HG02588 (cell line): ENCODE results near the gene CD55.

Experiments used
- ATAC-seq: cut with Tn5 transposase; IDR thresholded peaks from one replicate; pipeline ENCODE4 v1.9.1; 2021; ENCODE audit warnings: mild to moderate bottlenecking, moderate library complexity; ENCODE audit not compliant: unreplicated experiment

Gene CD55

DNA sequence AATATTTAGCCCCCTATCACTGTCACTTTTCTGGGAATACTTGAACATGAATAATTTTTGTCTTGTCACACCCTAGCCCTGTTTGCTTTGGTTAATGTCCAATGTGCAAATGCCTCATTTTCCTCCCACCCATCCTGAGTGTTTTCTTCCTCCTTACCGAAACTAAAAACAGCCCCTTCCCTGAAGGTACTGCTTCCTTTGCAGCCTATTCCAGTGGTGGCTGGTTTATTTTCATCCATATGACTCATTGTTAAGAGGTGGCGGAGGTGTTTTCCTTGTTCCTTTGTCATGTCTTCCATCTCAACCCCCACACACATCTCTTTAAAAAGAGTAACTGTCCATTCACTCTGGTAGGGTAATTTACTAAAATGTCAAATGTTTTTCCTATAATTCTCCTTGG lies 40.4 kb downstream of the CD55 start:
- ATAC-seq = no peak

DNA sequence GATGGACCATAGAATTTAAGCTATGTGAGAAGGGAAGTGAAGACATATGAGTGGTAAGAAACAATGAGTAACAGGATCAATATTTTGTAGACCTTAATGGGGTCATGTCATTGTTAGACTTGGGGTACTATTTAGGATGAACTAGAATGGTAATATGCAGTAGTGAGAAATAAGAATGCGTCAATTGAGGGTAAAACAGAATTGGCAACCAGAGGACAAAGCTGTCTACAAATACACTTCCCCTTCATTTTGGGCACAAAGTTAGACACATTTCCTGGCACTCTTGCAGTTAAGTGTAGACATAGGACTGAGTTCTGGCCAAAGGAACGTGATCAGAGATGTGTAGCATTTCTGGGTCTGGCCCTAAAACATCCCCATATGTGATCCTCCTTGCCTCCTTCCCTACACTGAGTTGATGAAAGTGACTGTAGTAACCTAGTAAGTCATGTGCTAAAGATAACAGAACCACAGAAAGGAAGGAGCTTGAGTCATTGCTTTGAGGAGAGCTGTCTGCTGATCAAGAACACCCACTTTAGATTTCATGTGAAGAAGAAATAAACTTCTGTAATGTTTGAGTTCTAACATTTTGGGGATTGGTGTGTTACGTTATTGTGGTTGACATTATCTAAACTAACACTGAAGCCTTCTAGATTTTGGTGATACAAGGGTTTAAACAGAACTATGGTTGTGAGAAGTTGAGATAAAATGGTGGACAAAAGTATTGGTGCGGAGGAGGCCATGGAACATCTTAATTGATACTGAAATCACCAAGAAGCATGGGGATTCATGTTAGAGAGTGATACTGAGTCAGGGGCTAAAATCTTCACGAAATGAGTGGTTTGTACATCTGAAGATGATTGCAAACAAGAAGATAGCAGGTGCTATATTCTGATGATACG lies 41.7 kb downstream of the CD55 start:
- no peak for ATAC-seq

DNA sequence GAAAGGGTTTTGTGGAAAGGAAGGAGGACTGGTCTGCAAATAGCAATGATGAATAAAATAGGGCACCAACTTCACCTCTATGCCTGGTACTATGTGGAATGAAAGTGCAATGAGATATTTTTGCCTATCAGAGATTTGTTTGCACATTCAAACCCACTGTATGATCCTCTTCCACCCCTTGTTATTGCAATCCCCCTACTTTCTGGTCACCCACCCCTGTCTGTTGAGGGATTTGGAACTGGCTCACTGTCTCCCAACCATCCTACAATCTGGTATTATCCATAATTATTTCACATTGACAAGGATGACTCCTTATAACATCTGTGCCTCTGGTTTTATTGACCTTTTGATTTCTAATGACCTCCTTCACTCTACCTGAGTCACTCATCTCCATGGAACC lies 42.4 kb downstream of the CD55 start:
- ATAC-seq = no peak

DNA sequence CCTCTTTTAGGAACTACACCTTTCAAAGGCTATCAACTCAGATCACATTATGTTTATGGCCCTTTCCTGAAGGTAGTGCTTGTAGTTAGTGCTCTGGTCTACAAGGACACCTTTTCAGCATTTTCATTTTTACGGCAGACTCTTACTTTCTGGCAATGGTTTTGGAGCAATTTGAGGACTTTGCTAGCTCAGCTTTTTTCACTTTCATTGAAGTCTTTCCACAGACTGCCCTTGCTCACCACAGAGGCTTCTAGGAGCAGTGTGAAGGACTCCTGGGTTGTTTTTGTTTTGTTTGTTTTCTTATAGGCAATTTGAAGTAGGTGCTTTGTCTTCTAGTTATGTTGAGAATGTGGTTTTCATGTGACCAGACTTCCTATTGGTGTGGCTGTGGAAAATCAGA lies 43.1 kb downstream of the CD55 start:
- ATAC-seq = no peak

DNA sequence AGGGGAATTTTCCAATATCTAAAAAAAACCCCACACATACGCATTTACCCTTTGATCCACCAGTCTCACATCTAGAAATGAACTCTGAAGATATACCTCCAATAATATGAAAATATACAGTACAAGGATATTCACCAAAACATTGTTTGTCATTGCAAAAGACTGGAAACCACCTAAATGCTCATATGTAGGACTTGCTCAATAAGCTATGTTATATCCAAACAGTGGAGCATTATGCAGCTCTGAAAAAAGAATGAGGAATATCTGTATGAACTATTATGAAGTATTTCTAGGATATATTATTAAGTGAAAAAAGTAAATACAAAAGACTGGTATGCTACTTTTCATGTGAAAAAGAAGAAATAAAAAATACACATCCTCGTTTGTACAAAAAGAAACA lies 43.6 kb downstream of the CD55 start:
- no peak for ATAC-seq

DNA sequence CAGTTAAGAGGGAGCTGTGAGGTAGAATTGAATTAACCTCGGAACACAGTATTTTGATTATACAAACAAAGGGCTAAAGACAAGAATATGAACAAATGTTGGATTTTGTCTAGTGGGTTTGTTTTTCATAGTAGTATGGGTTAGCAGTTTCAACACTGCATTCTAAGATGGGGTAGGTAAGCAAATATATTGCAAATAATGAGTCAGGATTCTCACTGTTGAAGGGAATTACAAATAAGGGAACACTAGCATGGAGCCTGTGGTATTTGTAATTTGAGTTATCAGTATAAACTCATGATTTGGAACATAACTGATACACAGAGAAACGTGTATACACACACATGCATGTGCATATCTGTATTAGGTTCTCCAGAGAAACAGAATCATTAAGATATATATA lies 44.5 kb downstream of the CD55 start:
- ATAC-seq = no peak

DNA sequence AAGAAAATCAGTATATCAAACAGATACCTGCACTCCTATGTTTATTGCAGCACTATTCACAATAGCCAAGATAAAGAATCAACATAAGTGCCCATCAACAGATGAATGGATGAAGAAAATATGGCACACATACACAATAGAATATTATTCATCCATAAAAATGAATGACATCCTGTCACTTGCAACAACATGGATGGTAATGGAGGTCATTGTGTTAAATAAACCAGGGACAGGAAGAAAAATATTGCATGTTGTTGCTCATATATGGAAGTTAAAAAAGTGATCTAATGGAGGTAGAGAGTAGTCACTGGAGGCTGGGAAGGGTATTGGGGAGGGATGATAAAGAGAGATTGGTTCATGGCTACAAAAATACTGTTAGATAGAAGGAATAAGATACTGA lies 67.2 kb downstream of the CD55 start:
- no peak for ATAC-seq

DNA sequence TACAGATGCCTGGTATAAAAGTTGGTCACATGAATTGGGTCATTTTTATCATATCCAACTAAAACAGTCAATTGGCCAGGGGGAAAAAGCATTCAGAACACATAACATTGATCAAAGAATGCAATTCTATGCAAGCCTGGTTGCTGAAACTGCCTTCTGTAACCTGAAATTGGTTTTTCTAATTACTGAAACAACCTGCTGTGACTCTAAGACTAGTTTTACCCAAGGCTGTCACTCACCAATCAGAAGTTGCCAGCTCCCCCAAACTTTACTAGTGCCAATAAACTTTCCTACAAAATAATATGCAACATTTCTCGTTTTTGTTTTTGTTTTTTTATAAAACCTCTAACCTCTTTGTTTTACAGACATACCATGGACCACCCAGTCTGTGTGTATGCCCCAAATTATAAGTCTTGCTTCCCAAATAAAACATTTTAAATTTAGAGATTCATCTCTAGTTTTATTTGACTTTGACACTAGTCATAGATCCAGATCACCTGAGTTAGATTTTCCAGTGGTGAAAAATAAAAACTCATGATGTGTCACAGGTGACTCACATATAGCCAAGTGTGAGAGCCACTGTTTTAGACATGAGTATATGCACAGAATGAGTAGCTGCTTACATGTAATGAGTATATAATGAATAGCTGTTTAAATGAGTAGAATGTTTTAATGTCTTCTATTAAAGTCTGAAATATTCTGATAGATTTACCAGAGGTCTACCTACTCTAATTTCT lies 68.4 kb downstream of the CD55 start:
- no peak for ATAC-seq

DNA sequence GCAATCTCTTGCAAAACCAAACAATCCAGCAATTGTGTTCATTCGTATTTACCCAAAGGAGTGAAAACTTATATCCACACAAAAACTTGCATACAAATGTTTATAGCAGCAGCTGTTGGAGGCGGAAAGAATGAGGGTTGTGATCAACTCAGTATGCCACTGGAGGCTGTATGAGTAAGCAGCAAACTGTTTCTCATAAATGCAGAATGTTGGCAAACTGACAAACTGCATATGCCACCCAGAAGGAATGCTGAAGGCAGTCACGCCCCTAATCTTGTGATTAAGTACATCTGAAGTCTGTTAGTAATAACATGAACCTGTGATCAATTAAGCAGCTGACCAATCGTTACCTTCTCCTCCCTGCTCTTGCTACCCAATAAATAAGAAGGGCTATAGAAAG lies 72.1 kb downstream of the CD55 start:
- ATAC-seq = no peak

DNA sequence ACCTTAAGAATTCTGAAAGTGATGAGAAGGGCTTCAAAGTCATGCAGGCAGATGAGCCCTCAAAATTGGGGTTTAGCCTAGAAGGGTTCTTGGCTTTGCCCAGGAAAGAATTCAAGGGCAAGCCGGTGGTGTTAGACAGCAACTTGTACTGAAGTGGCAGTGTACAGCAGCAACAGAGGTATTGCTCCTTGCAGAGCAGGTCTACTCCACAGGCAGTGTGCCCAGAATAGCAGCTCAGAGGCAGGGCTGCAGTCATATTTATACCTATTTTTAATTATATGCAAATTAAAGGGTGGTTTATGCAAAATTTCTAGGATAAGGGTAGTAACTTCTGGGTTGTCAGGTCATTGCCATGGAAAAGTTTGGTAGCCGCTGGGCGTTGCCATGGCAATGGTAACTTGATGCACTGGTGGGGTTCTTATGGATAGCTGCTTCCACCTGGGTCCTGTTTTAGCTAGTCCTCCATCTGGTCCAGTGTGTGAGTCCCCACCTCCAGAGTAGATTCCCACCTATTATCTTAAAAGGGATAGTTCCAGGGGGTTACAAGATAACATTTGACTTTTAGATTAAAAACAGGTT lies 74.8 kb downstream of the CD55 start:
- no peak for ATAC-seq

DNA sequence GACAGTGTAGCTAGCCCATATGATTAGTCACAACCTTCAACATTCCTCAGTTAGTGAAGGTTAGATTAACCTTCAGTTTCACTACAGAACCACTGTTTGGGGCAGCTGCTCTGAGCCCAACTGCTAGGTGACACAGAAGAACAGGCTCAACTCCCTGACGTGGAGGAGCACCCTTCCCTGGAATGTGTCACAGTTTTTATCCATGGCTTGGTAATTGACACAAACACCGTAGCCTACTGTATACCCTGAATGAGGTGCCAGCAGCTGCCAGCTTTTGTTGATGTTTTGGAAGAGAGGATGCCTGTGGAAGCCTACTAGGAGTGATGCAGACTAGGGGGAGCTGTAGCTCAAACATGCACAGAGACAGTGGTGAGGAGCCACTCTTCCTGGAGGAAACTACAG lies 76.0 kb downstream of the CD55 start:
- no peak for ATAC-seq

DNA sequence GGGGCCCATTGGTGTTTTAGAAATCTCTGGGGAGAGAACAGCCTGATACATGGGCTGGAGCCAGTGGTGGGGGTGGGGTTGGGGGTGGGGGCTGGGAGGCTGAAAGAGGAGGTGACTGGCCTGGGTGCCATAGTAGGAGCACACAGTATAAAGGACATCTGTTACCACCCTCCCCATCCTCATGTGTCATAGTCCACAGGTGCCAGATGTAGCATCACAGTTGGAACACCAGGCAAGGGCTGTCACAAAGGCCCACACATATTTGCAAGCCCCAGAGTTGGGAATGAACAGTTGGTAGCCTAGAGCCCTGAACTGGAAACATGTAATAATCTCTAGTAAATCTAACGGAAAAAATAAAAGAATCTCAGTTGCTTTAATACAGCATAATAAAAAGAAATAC lies 77.5 kb downstream of the CD55 start:
- no peak for ATAC-seq

DNA sequence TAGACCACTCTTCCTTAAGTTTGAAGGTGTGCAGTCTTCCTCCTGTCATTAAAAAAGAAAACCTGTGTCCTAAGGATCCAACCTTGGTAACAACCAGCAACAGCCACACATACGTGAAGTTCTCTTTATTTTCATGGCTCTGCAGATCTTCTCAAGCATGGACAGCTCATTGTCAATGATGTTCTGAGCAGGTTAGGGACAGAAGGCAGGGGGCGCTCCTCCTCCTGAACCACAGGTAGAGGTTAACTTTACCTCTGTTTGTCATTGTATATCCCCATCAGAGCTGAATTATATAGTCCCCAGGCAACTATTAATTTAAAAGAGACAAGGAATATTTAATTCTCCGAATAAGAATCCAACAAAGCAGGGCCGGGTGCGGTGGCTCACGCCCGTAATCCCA lies 80.1 kb downstream of the CD55 start:
- ATAC-seq = no peak

DNA sequence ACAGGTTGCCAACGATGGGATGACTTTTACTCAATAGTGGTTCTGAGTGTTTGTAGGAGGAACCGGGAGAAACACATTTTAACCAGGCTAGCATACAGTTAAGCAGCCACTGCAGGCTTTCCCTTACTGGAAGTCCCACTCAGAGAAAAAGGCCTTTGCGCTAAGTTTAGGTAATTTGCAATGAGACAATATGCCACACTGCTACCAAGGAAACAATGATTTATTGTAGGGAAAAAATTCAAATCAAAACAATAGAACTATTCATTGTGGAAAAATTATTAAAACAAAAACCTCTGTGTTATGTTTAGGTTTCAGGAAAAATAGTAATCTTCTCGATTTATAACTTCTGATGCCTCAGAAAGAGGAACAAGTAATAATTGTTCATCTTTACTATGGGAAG lies 81.3 kb downstream of the CD55 start:
- no peak for ATAC-seq

DNA sequence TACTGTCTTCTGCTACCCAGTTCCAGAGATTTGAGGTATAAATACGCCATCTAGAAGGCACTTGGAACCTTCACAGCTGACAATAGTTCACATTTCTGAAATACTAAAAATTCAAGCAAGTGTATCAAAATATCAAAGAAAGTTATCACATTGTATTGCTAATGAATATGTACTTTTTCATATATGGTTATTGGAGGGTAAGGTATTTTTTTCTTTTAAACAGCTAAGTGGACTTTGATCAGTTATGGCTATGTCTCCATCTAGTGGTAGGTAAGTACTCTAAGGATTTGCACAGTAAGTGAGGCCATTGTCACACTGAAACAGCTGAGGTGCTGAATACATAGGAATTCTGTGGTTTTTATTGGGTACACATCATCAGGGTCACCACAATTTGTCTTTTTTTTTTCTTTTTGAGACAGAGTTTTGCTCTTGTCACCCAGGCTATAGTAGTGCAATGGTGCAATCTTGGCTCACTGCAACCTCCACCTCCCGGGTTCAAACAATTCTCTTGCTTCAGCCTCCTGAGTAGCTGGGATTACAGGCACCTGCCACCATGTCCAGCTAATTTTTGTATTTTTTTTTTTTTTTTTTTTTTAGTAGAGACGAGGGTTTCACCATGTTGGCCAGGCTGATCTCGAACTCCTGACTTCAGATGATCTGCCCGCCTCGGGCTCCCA lies 83.5 kb downstream of the CD55 start:
- ATAC-seq = no peak

DNA sequence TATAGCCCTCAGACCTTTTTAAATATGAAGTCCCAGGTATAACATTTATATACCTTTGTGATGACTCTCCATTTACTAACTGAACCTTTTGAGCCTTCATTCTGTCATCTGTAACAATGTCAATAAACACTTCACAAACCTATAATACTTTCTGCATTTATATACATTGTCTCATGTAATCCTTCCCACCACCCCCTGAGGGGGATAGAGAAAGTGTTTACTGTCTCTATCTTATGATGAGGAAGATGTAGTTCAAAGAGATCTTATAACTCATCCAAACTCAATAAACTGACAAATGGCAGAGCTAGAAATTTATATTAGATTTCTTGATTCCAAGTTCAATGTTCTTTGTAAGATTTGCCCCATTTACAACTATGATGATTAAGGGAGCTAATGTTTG lies 84.3 kb downstream of the CD55 start:
- ATAC-seq = no peak

DNA sequence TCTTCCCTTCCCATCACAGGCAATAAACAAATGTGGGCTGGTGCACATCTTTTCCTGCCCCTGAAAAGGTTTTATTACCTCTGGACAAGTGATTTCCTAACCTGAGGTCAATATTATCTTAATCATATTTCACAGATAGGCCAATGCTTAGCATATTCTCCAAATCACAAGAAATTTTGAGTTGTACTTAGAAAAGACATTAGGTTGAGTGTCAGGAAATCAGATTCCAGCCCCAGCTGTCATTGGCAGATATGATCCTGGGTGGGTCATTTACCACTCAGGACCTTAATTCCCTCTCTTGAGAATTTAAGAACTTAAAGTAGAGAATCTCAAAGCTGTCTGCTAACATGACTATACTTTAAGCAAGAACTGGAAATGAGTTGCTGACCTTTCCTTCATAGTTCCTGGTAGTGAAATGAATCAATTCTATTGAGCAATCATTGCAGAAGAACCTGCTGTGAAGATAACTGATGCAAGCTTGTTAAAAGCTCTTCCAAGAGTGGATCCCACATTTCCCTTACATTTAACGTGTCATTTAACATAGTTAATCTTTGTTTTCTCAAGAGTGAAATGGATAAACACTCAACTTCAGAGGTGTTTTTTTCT lies 86.3 kb downstream of the CD55 start:
- no peak for ATAC-seq
